Ascending aorta (tissue), 2 donors: ENCODE measurements around the gene SLC34A2. TPM values are rescaled to one million over a fixed set of nuclear protein-coding genes. Genes with fewer than 3 reads are reported as not detected.

ENCODE experiments used
- DNase-seq, 2 donors: peaks; one replicate each; pipeline ENCODE4 v3.0.0-alpha.2; 2019; ENCODE audit warnings: low spot score in 2 of 2
- H3K27ac ChIP-seq, 2 donors: fragments of 200-600 bp; sonication (generic); one replicate each; pipeline ENCODE4 v1.5.1; 2016 to 2017; ENCODE audit warnings: mild to moderate bottlenecking in 1 of 2
- H3K27me3 ChIP-seq: fragments of 200-600 bp; sonication (generic); one replicate; pipeline ENCODE4 v1.5.1; 2017
- H3K36me3 ChIP-seq, 2 donors: fragments of 200-600 bp; sonication (generic); one replicate each; pipeline ENCODE4 v1.5.1; 2016
- H3K4me1 ChIP-seq, 2 donors: fragments of 200-600 bp; sonication (generic); one replicate each; pipeline ENCODE4 v1.5.1; 2016 to 2017; ENCODE audit warnings: mild to moderate bottlenecking in 1 of 2
- H3K4me3 ChIP-seq, 2 donors: fragments of 200-600 bp; sonication (generic); one replicate each; pipeline ENCODE4 v1.5.1; 2016 to 2017; ENCODE audit warnings: mild to moderate bottlenecking in 1 of 2
- H3K9me3 ChIP-seq, 2 donors: fragments of 200-600 bp; sonication (generic); one replicate each; pipeline ENCODE4 v1.5.1; 2016
- intact Hi-C: fragments of 100-400 bp; cut with DNase I; formaldehyde crosslinking; loops from one replicate; pipeline ENCODE4 v1.15.1; 2023
- total RNA-seq: library from RNA; depleted of rRNA; stranded (reverse); fragments of >200 nt; gene quantifications from one replicate; pipeline ENCODE4 v1.1.0, GENCODE V29; 2016
- TF ChIP-seq, protein P1 (sequence below), 3 experiments: fragments of 200-600 bp in 2 of 3; fragments of 450-650 bp in 1 of 3; sonication (generic) in 2 of 3; IDR thresholded peaks; one replicate each; pipeline ENCODE4 v1.5.1; 2016 to 2019; ENCODE audit warnings: antibody characterized with exemption in 3 of 3, mild to moderate bottlenecking in 1 of 3, moderate library complexity in 1 of 3

The SLC34A2 gene
- total RNA-seq, 1 donor from 2014 or later = not detected

DNA sequence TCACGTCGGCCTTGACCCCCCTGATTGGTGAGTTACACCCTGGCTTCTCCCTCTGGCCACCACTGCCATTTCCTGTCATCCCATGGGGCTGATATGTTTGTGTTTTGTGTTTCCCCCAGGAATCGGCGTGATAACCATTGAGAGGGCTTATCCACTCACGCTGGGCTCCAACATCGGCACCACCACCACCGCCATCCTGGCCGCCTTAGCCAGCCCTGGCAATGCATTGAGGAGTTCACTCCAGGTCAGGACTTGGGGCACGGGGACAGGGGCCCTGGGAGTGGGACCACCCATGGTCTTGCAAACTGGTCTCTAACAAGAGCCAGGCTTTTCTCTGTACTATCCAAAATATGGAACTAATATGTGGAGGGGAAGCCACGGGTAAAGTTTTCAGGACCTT is 18.7 kb downstream of the SLC34A2 start:
- H3K9me3 ChIP-seq = no peaks in the 10 kb centered on the region
- no peak overlapping the region for H3K27ac ChIP-seq
- TF ChIP-seq, protein P1, sequence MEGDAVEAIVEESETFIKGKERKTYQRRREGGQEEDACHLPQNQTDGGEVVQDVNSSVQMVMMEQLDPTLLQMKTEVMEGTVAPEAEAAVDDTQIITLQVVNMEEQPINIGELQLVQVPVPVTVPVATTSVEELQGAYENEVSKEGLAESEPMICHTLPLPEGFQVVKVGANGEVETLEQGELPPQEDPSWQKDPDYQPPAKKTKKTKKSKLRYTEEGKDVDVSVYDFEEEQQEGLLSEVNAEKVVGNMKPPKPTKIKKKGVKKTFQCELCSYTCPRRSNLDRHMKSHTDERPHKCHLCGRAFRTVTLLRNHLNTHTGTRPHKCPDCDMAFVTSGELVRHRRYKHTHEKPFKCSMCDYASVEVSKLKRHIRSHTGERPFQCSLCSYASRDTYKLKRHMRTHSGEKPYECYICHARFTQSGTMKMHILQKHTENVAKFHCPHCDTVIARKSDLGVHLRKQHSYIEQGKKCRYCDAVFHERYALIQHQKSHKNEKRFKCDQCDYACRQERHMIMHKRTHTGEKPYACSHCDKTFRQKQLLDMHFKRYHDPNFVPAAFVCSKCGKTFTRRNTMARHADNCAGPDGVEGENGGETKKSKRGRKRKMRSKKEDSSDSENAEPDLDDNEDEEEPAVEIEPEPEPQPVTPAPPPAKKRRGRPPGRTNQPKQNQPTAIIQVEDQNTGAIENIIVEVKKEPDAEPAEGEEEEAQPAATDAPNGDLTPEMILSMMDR (IDR thresholded peaks at IDR 0.05) = no peak
- no peak for DNase-seq
- no peaks in the 10 kb centered on the region for H3K4me1 ChIP-seq
- no peak overlapping the region for H3K4me3 ChIP-seq
- H3K36me3 ChIP-seq = no peaks in the 10 kb centered on the region
- no peaks in the 10 kb centered on the region for H3K27me3 ChIP-seq
- intact Hi-C loops = no loop called here

DNA sequence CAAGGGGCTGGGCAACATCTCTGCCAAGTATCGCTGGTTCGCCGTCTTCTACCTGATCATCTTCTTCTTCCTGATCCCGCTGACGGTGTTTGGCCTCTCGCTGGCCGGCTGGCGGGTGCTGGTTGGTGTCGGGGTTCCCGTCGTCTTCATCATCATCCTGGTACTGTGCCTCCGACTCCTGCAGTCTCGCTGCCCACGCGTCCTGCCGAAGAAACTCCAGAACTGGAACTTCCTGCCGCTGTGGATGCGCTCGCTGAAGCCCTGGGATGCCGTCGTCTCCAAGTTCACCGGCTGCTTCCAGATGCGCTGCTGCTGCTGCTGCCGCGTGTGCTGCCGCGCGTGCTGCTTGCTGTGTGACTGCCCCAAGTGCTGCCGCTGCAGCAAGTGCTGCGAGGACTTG is 20.6 kb downstream of the SLC34A2 start:
- Histone ChIP-seq H3K4me3 (no peak overlapping the region), H3K36me3 (no peaks in the 10 kb centered on the region), H3K9me3 (no peaks in the 10 kb centered on the region), H3K4me1 (no peaks in the 10 kb centered on the region), H3K27me3 (no peaks in the 10 kb centered on the region), H3K27ac (no peak overlapping the region)
- TF ChIP-seq, protein P1 (IDR thresholded peaks at IDR 0.05) = no peak
- no peak for DNase-seq
- intact Hi-C loops = no loop called here

DNA sequence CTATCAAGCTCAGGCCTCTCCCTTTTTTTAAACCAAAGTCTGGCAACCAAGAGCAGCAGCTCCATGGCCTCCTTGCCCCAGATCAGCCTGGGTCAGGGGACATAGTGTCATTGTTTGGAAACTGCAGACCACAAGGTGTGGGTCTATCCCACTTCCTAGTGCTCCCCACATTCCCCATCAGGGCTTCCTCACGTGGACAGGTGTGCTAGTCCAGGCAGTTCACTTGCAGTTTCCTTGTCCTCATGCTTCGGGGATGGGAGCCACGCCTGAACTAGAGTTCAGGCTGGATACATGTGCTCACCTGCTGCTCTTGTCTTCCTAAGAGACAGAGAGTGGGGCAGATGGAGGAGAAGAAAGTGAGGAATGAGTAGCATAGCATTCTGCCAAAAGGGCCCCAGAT is 21.5 kb downstream of the SLC34A2 start:
- intact Hi-C loops = no loop called here
- no peaks in the 10 kb centered on the region for H3K4me1 ChIP-seq
- no peak overlapping the region for H3K27ac ChIP-seq
- no peak for DNase-seq
- H3K36me3 ChIP-seq = no peaks in the 10 kb centered on the region
- no peaks in the 10 kb centered on the region for H3K27me3 ChIP-seq
- no peak overlapping the region for H3K4me3 ChIP-seq
- TF ChIP-seq, protein P1 (IDR thresholded peaks at IDR 0.05) = no peak
- no peaks in the 10 kb centered on the region for H3K9me3 ChIP-seq

DNA sequence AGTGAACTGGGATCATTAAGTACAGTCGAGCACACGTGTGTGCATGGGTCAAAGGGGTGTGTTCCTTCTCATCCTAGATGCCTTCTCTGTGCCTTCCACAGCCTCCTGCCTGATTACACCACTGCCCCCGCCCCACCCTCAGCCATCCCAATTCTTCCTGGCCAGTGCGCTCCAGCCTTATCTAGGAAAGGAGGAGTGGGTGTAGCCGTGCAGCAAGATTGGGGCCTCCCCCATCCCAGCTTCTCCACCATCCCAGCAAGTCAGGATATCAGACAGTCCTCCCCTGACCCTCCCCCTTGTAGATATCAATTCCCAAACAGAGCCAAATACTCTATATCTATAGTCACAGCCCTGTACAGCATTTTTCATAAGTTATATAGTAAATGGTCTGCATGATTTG is 22.3 kb downstream of the SLC34A2 start:
- Histone ChIP-seq H3K27me3 (no peaks in the 10 kb centered on the region), H3K36me3 (no peaks in the 10 kb centered on the region), H3K9me3 (no peaks in the 10 kb centered on the region), H3K4me3 (no peak overlapping the region), H3K27ac (no peak overlapping the region), H3K4me1 (no peaks in the 10 kb centered on the region)
- no peak for DNase-seq
- TF ChIP-seq, protein P1 (IDR thresholded peaks at IDR 0.05) = no peak
- intact Hi-C loops = no loop called here

DNA sequence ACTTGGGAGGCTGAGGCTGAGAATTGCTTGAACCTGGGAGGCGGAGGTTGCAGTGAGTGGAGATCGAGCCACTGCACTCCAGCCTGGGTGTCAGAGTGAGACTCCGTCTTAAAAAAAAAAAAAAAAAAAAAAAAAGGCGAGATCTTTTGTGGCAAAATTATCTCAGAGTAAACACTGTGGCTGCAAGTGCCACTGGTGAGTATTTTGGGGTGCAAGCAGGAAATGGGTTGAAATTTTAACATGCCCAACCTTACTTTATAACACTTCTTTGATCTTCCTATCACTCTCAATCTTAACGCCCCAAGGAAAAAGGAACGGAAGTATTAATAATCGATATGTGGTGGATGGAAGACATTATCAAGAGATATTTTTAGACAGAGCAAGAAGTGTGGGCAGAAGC is 32.1 kb downstream of the SLC34A2 start:
- TF ChIP-seq, protein P1 (IDR thresholded peaks at IDR 0.05) = no peak
- intact Hi-C loops = no loop called here
- no peaks in the 10 kb centered on the region for H3K36me3 ChIP-seq
- H3K4me3 ChIP-seq = no peak overlapping the region
- no peak for DNase-seq
- H3K27ac ChIP-seq = no peak overlapping the region
- peaks cover 0 to 5% of the 10 kb centered on the region in 2 donors for H3K9me3 ChIP-seq
- H3K27me3 ChIP-seq = no peaks in the 10 kb centered on the region
- H3K4me1 ChIP-seq = no peaks in the 10 kb centered on the region

DNA sequence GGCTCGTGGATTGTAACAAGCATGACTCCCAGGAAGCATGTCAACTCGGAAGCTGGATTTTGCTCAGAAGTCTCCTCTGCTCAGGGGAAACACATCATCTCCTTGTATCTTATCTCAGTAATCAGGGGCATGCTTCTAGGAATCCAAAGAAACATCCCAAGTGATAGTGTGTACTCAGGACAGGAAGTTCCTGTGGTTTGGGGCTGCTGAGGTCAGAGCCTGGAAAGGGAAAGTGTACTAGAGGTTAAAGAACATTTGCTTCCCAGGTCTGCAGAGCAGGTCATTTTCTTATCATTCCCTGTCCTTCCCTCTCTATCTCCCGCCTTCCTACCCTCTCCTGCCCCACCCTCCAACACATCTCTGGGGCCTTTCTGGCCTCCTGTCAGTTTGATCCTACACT is 38.8 kb downstream of the SLC34A2 start:
- no peaks in the 10 kb centered on the region for H3K27me3 ChIP-seq
- DNase-seq = no peak
- no peaks in the 10 kb centered on the region for H3K36me3 ChIP-seq
- TF ChIP-seq, protein P1 (IDR thresholded peaks at IDR 0.05) = no peak
- no peaks in the 10 kb centered on the region for H3K4me1 ChIP-seq
- no peak overlapping the region for H3K4me3 ChIP-seq
- intact Hi-C loops = no loop called here
- peaks cover 0 to 5% of the 10 kb centered on the region in 2 donors for H3K9me3 ChIP-seq
- H3K27ac ChIP-seq = no peak overlapping the region
